GM21717 (cell line): ENCODE data around the gene RIC1.
"Not testable (repeated sequence)": the region's sequence is repeated elsewhere in the genome, so short reads cannot be mapped to it uniquely, and the experiment has no call there.

Experiments
- ATAC-seq: cut with Tn5 transposase; IDR thresholded peaks from one replicate; pipeline ENCODE4 v1.9.1; 2021; ENCODE audit warnings: mild to moderate bottlenecking, moderate library complexity; ENCODE audit not compliant: unreplicated experiment

RIC1 gene

GRCh38 chr9:5784526-5785315 lies 155.8 kb downstream of the RIC1 start:
- ATAC-seq, result no peak

GRCh38 chr9:5786370-5787127 lies 157.6 kb downstream of the RIC1 start:
- no peak for ATAC-seq

- no peak for ATAC-seq
These were observed 158.3 kb downstream of the RIC1 start for GRCh38 chr9:5787220-5787619.

GRCh38 chr9:5787759-5788302 lies 158.9 kb downstream of the RIC1 start:
- no peak for ATAC-seq

- no peak for ATAC-seq
These were observed 160.6 kb downstream of the RIC1 start for GRCh38 chr9:5789489-5789888.

- no peak for ATAC-seq
These were observed 162.0 kb downstream of the RIC1 start for GRCh38 chr9:5790923-5791322.

- ATAC-seq, result no peak
These were observed 163.0 kb downstream of the RIC1 start for GRCh38 chr9:5791870-5792269.

GRCh38 chr9:5793812-5794211 lies 164.9 kb downstream of the RIC1 start:
- ATAC-seq, result no peak

GRCh38 chr9:5796298-5796697 lies 167.4 kb downstream of the RIC1 start:
- ATAC-seq, result no peak

GRCh38 chr9:5798581-5798980 lies 169.7 kb downstream of the RIC1 start:
- no peak for ATAC-seq

GRCh38 chr9:5799314-5799713 lies 170.4 kb downstream of the RIC1 start:
- no peak for ATAC-seq

- not testable (repeated sequence) for ATAC-seq
These were observed 171.5 kb downstream of the RIC1 start for GRCh38 chr9:5800378-5800777.

- no peak for ATAC-seq
These were observed 172.2 kb downstream of the RIC1 start for GRCh38 chr9:5800969-5801738.

- ATAC-seq, result no peak
These were observed 172.8 kb downstream of the RIC1 start for GRCh38 chr9:5801739-5802113.

- ATAC-seq, result no peak
These were observed 176.6 kb downstream of the RIC1 start for GRCh38 chr9:5805478-5805877.

- no peak for ATAC-seq
These were observed 182.8 kb downstream of the RIC1 start for GRCh38 chr9:5811751-5812150.

GRCh38 chr9:5813824-5814223 lies 184.9 kb downstream of the RIC1 start:
- no peak for ATAC-seq

- no peak for ATAC-seq
These were observed 186.6 kb downstream of the RIC1 start for GRCh38 chr9:5815461-5815860.

- ATAC-seq, result no peak
These were observed 189.0 kb downstream of the RIC1 start for GRCh38 chr9:5817862-5818261.

- ATAC-seq, result no peak
These were observed 189.7 kb downstream of the RIC1 start for GRCh38 chr9:5818424-5819142.

- no peak for ATAC-seq
These were observed 190.3 kb downstream of the RIC1 start for GRCh38 chr9:5819174-5819573.
